GM12875 (cell line): ENCODE data around the gene INSYN2B.

Experiments
- H3K4me3 ChIP-seq: one replicate; pipeline ENCODE4 v1.5.1; 2011; ENCODE audit warnings: low read depth, low read length, control low read depth
- CTCF ChIP-seq: IDR thresholded peaks from 2 replicates; pipeline ENCODE4 v1.5.1; 2011; ENCODE audit warnings: low read depth, mild to moderate bottlenecking, control low read depth, inconsistent platforms, low read length, moderate library complexity, borderline replicate concordance; ENCODE audit not compliant: insufficient read depth

INSYN2B gene

GRCh38 chr5:169901896-169902295, 78.4 kb downstream of the INSYN2B start:
- no peak for TF ChIP-seq CTCF
- H3K4me3 ChIP-seq, result no peak overlapping the region

- H3K4me3 ChIP-seq, result no peak overlapping the region
- TF ChIP-seq CTCF, result no peak
Observed at GRCh38 chr5:169897481-169897880, 82.8 kb downstream of the INSYN2B start.

- no peak for TF ChIP-seq CTCF
- H3K4me3 ChIP-seq, result no peak overlapping the region
Observed at GRCh38 chr5:169895926-169896325, 84.4 kb downstream of the INSYN2B start.

GRCh38 chr5:169893571-169893970, 86.7 kb downstream of the INSYN2B start:
- TF ChIP-seq CTCF, result no peak
- H3K4me3 ChIP-seq, result no peak overlapping the region

- TF ChIP-seq CTCF, result no peak
- H3K4me3 ChIP-seq, result no peak overlapping the region
Observed at GRCh38 chr5:169893010-169893409, 87.3 kb downstream of the INSYN2B start.

- no peak for TF ChIP-seq CTCF
- no peak overlapping the region for H3K4me3 ChIP-seq
Observed at GRCh38 chr5:169889572-169889971, 90.7 kb downstream of the INSYN2B start.

GRCh38 chr5:169886677-169887076, 93.6 kb downstream of the INSYN2B start:
- no peak for TF ChIP-seq CTCF
- H3K4me3 ChIP-seq, result no peak overlapping the region
